ENCODE data around the gene DHRS3.
"Not testable (repeated sequence)": the region's sequence is repeated elsewhere in the genome, so short reads cannot be mapped to it uniquely, and the experiment has no call there.

The DHRS3 gene, protein sequence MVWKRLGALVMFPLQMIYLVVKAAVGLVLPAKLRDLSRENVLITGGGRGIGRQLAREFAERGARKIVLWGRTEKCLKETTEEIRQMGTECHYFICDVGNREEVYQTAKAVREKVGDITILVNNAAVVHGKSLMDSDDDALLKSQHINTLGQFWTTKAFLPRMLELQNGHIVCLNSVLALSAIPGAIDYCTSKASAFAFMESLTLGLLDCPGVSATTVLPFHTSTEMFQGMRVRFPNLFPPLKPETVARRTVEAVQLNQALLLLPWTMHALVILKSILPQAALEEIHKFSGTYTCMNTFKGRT

DNA sequence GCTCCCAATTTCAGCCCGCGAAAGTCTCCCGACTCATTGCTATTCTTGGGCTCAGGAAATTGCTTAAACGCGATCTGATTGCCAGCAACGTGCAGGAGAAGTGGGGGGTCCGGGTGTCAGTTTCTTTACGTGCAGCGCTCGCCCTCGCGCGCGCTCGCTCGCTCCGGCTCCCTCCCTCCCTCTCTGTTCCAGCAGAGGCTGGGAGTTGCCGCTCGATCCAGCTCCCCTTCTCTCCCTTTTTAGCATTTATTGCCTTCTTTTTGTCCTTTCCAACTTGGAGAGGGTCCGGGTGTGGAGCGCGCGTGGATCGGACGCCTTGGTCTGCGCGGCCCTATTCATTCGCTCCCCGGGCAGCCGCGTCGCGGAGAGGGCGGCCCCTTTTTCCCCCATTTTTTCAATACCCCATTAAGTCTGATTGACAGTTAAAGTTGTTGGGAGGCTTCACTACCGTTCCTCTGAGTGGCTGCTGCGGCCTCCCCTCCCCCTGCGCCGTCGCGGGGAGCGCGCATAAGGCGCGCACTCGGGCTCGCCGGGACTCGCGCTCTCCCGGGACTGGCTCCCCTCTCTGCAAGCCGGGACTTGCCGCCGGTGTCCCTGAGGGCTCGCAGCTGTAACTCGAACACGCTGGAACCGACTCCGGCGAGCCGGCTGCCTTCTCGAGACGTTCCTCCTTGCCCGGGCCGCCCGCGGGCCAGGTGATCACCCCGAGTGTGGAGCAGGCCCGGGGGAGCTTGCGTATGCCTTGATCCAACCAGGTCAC, at the start of gene DHRS3:
Gene DHRS3, minus strand, starts transcription at position 310 of the 760 bp plus-strand sequence. CDS start 862 bp downstream, outside the sequence.
- no peak for DNase-seq (ENCODE audit: low read depth)
- TF ChIP-seq, protein P1, sequence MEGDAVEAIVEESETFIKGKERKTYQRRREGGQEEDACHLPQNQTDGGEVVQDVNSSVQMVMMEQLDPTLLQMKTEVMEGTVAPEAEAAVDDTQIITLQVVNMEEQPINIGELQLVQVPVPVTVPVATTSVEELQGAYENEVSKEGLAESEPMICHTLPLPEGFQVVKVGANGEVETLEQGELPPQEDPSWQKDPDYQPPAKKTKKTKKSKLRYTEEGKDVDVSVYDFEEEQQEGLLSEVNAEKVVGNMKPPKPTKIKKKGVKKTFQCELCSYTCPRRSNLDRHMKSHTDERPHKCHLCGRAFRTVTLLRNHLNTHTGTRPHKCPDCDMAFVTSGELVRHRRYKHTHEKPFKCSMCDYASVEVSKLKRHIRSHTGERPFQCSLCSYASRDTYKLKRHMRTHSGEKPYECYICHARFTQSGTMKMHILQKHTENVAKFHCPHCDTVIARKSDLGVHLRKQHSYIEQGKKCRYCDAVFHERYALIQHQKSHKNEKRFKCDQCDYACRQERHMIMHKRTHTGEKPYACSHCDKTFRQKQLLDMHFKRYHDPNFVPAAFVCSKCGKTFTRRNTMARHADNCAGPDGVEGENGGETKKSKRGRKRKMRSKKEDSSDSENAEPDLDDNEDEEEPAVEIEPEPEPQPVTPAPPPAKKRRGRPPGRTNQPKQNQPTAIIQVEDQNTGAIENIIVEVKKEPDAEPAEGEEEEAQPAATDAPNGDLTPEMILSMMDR (IDR thresholded peaks at IDR 0.05; ENCODE audit: control insufficient read depth, extremely low read depth, insufficient read depth), result no peak
- peak within 1 kb of the TSS; percentile 61 for H3K4me3 ChIP-seq (ENCODE audit: low read depth, low read length)

DNA sequence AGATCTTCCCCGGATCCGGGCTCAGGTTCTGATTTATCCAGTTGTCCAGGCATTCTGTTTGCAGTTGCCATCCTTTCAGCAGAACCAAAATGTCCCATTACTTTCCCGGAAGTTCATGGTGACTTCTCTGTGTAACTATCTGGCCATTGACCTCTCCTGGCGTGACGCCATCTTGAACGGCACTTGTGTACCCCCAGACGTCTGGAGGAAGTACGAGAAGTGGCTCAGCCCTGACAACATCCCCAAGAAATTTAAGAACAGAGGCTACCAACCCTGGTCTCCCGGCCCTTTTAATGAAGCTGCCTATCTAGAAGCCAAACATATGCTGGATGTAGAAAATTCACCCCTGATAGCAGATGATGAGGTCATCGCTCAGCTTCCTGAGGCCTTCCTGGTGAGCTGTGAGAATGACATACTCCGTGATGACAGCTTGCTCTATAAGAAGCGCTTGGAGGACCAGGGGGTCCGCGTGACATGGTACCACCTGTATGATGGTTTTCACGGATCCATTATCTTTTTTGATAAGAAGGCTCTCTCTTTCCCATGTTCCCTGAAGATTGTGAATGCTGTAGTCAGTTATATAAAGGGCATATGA, 48.2 kb upstream of the DHRS3 start:
- DNase-seq (ENCODE audit: low read depth), result no peak
- TF ChIP-seq, protein P1 (IDR thresholded peaks at IDR 0.05; ENCODE audit: control insufficient read depth, extremely low read depth, insufficient read depth), result no peak

DNA sequence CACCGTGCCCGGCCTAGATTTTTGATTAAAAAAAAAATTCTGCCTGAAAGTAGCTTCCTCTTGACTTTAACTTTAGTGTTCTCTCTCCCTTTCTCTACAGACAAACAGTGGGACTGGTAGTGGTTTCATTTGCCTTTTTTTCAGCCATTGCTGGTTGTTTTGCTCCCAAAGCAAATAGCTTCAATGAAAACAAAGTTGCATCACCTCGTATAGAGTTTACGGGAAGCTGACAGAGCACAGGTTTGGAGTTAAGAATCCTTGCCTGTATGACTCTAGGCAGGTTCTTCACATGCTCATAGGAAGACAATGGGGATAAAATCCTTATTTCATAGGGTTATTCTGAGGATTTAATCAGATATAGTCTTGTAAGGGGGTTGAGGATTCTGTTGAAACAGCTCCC, 47.5 kb upstream of the DHRS3 start:
- TF ChIP-seq, protein P1 (IDR thresholded peaks at IDR 0.05; ENCODE audit: control insufficient read depth, extremely low read depth, insufficient read depth), result no peak
- no peak for DNase-seq (ENCODE audit: low read depth)
- no peak overlapping the region for H3K4me3 ChIP-seq (ENCODE audit: low read depth, low read length)

More for the DNA sequence above, 48.2 kb upstream of the DHRS3 start:
- H3K4me3 ChIP-seq (ENCODE audit: low read depth, low read length), result no peak overlapping the region

DNA sequence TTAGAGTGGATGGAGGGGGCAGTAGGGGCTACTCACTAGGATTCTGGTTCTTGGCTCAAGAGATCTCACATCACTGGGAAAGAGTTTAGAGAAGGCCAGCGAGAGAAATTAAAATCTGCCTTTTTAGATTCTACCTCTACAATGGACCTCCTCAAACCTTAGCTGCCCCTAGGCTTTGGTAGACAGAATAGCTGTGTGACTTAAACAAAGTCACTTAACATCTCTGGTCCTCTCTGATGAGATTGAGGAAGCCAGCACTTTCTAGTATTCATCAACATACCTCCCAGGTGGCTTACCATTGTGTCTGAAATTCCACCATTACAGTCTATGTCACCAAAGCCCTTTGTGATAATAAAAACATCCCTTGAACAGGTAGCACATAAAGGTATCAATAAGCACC, 44.5 kb upstream of the DHRS3 start:
- TF ChIP-seq, protein P1 (IDR thresholded peaks at IDR 0.05; ENCODE audit: control insufficient read depth, extremely low read depth, insufficient read depth), result no peak
- DNase-seq (ENCODE audit: low read depth), result no peak
- no peak overlapping the region for H3K4me3 ChIP-seq (ENCODE audit: low read depth, low read length)

DNA sequence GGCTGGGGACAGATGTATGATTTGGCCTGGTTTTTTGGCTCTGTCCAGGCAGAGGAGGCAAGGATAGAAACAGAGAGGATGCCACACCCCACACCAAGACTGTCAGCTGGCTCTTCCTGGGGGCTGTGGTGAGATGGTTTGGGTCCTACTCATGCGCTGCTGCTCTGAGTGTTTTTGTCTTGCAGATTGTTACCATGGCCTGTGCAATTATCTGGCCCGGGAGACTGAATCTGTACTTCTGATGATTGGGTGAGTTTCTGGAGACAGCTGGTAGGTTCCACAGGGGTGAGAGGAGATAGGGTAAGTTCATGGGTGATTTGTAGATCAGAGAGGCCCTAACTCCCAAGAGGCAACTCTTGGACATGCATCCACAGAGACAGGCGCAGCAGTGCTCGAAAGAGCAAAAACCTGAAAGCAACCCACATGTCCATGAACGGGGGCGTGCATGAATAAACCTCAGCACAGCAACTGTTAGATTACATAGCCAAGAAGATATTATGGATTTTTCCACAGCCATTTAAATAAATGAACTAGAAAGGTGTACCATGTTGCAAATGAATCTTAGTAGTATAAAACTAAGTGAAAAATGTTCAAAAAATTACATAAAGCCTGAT, 43.7 kb upstream of the DHRS3 start:
- TF ChIP-seq, protein P1 (IDR thresholded peaks at IDR 0.05; ENCODE audit: control insufficient read depth, extremely low read depth, insufficient read depth), result no peak
- no peak overlapping the region for H3K4me3 ChIP-seq (ENCODE audit: low read depth, low read length)
- no peak for DNase-seq (ENCODE audit: low read depth)

DNA sequence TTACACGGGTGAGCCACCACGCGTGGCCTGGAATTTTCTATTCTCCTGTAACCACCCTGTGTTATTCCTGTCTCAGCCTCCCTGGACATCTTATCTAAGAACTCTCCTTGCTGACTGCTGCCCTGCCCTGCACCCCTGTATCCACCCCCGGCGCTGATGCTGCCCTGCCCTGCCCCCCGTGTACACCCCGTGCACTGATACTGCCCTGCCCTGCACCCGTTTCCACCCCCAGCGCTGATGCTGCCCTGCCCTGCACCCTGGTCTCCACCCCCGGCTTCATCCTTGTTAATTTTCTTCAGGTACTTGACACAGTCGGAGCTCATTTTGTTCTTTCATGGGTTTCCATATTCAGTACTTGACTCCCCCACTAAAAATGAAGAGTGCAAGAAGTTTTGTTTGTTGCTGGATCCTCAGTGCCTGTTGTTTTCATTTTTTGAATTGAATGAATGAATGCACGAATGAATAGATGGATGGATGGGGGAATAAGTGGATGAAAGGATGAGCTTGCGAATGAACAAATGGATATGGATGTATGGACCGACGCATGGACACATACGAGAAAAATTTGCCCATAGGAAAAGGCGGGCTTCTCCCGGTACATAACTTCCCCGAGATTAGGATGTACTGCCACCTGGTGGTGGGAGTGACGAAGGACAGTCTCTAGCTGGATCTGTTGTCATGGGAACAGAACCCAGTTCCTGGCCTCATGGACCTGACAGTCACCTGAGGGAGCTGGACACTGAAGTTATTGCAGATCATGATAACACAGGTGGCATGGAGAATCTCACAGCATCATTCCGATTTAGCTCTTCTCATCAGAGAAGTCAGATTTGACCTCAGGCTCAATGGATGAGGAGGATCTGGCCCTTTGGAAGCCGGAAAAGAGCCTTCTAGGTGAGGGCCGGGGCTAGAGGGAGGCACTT, 40.8 kb upstream of the DHRS3 start:
- TF ChIP-seq, protein P1 (IDR thresholded peaks at IDR 0.05; ENCODE audit: control insufficient read depth, extremely low read depth, insufficient read depth), result peak; percentile 94
- no peak overlapping the region for H3K4me3 ChIP-seq (ENCODE audit: low read depth, low read length)
- DNase-seq (ENCODE audit: low read depth), result peak; percentile 64

DNA sequence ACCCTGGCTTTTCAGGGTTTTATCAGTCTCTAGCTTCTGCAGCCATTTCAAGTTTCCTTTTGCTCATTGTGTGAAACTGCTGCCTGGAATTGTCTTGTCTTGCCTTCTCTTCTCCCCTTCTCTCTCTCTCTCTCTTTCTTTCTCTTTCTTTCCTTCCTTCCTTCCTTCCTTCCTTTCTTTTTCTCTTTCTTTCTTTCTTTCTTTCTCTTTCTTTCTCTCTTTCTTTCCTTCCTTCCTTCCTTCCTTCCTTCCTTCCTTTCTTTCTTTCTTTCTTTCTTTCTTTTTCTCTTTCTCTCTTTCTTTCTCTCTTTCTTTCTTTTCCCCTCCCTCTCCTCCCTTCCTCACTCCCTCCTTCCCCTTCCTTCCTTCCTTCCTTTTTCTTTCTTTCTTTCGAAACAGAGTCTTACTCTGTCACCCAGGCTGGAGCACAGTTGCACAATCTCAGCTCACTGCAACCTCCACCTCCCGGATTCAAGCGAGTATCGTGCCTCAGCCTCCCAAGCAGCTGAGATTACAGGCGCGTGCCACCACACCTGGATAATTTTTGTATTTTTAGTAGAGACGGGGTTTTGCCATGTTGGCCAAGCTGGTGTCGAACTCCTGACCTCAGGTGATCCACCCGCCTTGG, 40.0 kb upstream of the DHRS3 start:
- not testable (repeated sequence) for H3K4me3 ChIP-seq (ENCODE audit: low read depth, low read length); DNase-seq (ENCODE audit: low read depth)
